Activated B cell treated with CpG ODN at 0.5 μM for 24 hours (primary cell): Measurements from ENCODE around the gene FGG. TPM values are rescaled to one million over a fixed set of nuclear protein-coding genes. Genes with fewer than 3 reads are reported as not detected.

Experiments
- total RNA-seq: library from RNA; stranded (reverse); gene quantifications from 2 replicates; pipeline ENCODE4 v1.2.3, GENCODE V29; 2022

FGG gene
- total RNA-seq, 1 donor from 2014 or later = not detected

Other genes starting within 250 kb of the FGG start
- gene DCHS2, start 120.9 kb downstream of the FGG start, total RNA-seq = 0.02 and 0.13 TPM in 2 replicates
- gene PLRG1, start 62.3 kb downstream of the FGG start, total RNA-seq = 99.3 and 110 TPM in 2 replicates
- not detected in 2 replicates for gene FGB, start 49.6 kb downstream of the FGG start, total RNA-seq
- not detected in 2 replicates for gene FGA, start 21.9 kb downstream of the FGG start, total RNA-seq
- gene LRAT, start 131.3 kb upstream of the FGG start, total RNA-seq = not detected in 2 replicates
- gene RBM46, start 168.6 kb upstream of the FGG start, total RNA-seq = not detected in 2 replicates